Measurements from ENCODE around the gene CD19.
"Not testable (repeated sequence)": the region's sequence is repeated elsewhere in the genome, so short reads cannot be mapped to it uniquely, and the experiment has no call there.

The CD19 gene

GRCh38 chr16:28931801-28932225 lies at the start of gene CD19:
Gene CD19, plus strand, starts transcription at chr16:28931971. Its CDS starts 30 bp downstream, at chr16:28932001.
- DNase-seq, result no peak

DNA sequence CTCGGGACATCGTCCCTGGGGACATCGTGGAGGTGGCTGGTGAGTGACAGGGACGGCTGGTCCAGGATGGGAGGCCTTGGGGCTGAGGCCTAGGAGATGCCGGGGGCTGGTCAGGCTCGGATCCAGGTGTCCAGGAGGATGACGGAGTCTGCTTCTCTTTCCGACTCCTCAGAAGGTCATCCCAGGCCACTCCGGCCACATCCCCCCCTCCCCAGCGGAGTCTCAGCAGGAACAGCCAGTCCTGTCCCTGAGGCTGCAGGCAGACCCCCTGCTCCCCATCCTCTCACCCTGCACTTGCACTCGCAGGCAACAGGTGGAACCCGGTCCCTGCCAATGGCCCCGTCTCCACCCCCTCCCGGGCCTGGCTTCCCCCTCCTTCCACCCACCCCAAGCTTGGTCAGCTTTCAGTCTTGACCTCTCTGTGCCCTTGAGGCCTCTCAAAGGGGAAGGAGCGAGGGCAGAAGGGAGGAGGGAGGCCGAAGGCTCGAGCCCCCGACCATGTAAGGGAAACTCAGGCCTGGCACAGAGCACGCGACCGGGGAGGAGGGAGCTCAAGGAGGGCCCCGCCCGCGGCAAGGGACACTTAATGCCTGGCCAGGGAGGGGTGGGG lies 49.1 kb upstream of the CD19 start:
- peak; percentile 14 for DNase-seq

DNA sequence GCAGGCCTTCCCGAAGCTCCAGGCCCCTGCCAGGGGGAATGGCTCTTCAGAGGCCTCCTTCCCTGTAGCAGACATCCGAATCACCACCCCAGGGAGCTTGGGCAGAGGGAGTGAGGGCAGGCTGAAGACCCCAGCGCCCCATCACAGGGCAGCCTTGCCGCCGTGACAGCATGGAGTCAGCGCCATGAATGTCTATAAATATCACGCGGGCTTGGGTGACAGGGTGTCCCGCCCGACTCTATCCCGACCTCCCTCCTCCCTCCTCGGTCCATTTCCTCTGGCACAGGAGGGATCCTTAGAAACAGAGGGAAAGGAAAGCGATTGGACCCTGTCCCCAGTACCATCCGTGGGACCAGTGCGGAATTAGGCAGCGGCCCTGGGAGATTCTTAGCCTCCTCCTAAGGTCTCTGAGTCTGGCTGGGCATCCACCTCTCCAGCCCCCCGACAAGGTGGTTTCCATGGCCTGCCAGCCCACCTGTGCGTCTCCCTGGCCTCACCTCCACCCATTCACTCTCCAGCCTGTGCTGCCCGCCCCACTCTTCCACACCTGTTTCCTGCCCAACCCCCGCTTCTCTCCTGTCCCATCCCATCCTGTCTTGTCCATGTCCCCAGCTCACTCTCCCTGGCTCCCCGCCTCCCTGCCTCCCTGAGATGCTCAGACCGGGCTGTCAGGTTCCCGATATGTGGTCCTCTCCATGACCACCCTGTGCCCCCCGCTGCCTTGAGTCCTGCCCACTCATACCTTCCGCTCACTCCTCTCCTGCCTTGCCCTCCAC lies 48.4 kb upstream of the CD19 start:
- DNase-seq, result no peak

- DNase-seq, result no peak
Measured at GRCh38 chr16:28884045-28884444, 47.7 kb upstream of the CD19 start.

DNA sequence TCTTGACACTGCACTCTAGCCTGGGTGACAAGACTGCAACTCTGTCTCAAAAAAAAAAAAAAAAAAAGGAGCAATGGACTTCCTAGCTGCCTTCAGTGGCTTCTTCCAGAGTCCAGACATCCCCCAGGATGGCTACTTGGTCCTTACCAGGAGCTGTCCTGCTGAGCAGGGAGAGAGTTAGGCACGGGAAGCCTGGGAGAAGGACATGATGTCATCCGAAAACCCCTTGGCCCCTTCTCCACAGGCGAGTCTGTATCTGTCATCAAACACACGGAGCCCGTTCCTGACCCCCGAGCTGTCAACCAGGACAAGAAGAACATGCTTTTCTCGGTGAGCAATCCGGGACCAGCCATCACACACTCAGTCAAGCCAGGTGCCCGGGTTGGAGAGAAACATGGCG lies 44.8 kb upstream of the CD19 start:
- DNase-seq, result no peak

DNA sequence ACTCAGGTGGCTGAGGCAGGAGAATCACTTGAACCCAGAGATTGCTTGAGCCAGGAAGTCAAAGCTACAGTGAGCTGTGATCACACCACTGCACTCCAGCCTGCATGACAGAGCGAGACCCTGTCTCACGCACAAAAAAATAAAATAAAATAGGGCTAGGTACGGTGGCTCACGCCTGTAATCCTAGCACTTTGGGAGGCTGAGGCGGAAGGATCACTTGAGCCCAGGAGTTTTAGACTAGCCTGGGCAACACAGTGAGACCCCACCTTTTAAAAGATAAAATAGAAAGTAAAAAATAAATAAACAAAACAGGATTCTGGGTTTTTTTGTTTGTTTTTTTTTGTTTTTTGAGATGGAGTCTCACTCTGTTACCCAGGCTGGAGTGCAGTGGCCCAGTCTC lies 41.4 kb upstream of the CD19 start:
- DNase-seq, result not testable (repeated sequence)

DNA sequence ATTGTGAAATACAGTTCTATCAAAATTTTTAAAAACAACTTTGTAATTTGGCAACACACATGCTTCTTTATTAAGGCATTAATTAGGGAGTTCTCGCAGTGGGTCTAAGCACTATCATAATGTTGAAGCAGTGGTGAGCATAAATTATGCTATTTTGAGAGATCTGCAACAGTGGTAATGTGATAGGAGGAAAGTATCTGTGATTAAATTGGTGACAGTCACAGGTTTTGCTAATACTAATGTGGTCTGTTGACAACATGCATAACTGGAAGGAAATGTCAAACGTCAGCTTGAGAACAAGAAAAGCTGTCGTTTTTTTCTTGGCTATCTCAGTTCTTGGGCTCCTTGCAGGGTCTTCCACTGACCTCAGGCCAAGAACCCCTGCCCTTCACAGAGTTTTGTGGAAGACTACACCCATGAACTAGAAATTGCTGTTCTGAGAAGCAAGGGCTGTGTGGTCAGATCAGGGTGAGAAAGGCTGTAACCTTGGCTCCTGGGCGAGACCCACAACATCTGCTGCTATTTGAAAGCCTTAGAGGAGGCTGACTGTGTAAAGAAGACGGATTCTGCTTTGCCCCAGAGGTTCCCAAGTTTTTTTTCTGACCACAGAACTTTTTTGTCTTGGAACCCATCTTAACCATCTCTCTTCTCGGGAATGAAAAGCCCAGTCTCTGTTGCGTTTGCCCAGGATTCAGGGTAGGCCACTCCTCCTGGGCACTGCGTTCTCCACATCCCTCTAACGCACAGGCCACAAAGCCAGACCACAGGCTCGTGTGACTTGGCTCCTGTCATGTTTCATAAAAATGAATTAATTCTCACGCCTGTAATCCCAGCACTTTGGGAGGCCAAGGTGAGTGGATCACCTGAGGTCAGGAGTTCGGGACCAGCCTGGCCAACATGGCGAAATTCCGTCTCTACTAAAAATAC lies 39.5 kb upstream of the CD19 start:
- DNase-seq, result no peak

GRCh38 chr16:28893291-28893690 lies 38.5 kb upstream of the CD19 start:
- no peak for DNase-seq

- no peak for DNase-seq
Measured at GRCh38 chr16:28895609-28896008, 36.2 kb upstream of the CD19 start.

DNA sequence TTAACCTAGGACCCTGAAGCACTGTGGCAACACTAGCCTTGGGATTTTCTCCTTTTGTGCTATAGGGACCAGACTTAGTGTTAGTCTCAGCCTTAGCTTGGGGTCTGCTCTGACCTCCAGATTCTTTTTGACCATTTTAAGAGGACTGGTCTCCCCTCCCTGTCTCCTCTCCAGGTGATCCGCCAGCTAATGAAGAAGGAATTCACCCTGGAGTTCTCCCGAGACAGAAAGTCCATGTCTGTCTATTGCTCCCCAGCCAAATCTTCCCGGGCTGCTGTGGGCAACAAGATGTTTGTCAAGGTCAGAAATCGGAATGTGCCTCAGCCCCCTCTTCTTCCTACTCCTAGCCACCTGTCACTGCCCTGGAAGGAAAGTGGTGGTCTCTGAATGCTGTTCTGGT lies 33.9 kb upstream of the CD19 start:
- no peak for DNase-seq

GRCh38 chr16:28898266-28898665 lies 33.5 kb upstream of the CD19 start:
- no peak for DNase-seq

DNA sequence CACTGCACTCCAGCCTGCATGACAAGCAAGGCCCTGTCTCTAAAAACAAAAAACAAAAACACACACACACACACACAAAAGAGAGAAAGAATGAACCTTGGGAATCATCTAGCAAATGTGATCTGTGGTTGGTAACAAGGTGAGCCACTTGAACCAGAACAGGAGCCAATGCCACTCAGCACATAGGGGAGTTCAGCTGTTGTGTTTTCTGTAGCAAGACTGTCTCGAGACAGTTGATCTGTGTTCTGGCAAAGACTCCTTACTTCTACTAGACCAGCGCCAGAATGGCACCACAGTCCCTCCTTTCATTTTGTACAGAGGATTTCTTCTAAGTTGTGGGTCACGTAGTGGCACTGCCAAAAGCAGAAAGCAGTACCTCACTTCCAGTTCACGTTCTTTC lies 32.8 kb upstream of the CD19 start:
- no peak for DNase-seq

DNA sequence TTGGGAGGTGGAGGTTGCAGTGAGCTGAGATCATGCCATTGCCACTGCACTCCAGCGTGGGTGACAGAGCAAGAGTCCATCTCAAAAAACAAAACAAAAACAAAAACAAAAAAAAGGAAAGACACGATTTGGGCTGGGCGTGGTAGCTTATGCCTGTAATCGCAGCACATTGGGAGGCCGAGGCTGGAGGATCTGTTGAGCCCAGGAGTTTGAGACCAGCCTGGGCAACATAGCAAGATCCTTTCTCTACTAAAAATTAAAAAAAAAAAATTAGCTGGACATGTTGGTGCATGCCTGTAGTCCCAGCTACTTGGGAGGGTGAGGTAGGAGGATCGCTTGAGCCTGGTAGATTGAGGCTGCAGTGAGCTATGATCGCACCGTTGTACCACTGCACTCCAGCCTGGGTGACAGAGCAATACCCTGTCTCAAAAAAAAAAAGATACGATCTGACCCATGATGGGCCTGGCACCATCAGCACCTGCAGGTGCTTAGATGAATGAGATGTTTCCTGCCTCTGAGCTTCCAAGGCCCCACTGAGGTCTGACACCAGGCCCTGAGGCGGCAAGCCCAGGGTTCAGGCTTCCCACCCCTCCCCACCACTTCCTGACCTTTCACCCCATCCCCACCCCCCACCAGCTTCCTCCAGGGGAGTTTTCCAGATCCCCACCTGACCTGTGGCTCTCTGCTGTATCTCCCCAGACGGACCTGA lies 31.7 kb upstream of the CD19 start:
- DNase-seq, result no peak

GRCh38 chr16:28900601-28901000 lies 31.2 kb upstream of the CD19 start:
- no peak for DNase-seq

DNA sequence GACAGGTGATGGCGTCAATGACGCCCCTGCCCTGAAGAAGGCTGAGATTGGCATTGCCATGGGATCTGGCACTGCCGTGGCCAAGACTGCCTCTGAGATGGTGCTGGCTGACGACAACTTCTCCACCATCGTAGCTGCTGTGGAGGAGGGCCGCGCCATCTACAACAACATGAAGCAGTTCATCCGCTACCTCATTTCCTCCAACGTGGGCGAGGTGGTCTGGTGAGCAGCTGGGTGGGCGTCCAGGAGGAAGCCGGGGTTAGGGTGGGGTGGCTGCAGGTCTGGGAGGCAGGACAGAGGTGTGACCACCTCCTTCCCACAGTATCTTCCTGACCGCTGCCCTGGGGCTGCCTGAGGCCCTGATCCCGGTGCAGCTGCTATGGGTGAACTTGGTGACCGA lies 29.9 kb upstream of the CD19 start:
- no peak for DNase-seq

DNA sequence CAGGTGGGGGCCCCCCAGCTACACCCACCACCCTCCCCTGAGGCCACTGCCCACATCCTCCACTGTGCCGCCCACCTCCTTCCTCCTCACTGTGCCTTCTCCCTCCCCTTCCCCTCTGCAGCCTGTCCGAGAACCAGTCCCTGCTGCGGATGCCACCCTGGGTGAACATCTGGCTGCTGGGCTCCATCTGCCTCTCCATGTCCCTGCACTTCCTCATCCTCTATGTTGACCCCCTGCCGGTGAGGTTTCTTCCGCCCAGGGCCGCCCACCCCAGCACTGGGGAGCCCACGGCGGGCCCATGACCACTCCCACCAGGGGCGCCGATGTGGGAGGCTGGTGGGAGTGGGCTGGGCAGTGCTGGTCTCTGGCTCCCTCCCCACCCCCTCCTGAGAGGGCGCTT lies 28.9 kb upstream of the CD19 start:
- no peak for DNase-seq

DNA sequence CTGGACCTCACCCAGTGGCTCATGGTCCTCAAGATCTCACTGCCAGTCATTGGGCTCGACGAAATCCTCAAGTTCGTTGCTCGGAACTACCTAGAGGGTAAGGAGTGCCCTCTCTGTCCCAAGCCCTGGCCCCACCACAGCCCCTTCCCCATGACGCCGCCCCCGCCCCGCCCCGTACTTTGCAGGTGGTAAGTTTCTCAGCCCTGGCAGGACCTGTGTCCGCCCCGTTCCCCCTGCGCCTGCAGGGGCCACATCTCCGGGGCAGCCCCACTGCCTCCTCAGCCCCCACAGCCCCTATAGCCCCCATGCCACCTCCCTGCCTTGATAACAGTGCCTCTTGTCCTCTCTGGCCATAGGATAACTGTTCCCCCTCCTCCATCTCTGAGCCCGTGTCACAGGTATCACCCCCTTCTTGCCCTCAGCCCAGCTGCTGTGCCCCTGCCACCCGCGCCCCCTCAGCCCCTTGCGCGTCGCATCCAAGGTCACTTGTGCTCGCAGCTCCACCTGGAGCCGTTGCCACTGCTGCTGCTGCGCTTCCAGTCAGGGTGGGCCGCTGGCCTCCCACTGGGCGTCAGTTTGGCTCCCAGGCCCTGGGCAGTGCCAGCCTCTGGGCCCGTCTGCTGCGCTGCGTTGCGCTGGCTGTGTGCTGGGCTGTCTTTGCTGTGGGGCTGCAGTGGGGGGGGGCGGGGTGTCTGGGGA lies 28.3 kb upstream of the CD19 start:
- DNase-seq, result no peak

DNA sequence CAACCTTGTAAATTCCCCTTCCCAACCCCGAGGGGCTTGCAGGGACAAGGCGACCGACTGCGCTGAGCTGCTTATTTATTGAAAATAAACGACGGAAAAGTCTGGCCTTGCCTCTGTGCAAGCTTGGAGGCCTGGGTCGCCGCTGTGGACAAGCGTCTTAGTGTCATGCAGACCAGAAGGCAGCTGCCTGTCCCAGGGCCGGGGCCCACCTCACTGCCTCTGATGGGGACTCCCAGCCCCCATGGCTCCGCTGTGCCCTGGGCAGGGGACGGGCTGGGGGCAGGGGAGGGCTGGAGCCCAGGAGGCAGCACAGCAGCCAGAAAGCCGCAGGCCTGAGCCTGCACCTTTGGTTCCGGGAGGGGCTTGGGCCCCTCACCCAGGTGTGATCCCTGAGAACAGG lies 27.4 kb upstream of the CD19 start:
- DNase-seq, result no peak

- no peak for DNase-seq
Measured at GRCh38 chr16:28904828-28905227, 26.9 kb upstream of the CD19 start.

GRCh38 chr16:28905229-28905754 lies 26.5 kb upstream of the CD19 start:
- DNase-seq, result peak; percentile 25

DNA sequence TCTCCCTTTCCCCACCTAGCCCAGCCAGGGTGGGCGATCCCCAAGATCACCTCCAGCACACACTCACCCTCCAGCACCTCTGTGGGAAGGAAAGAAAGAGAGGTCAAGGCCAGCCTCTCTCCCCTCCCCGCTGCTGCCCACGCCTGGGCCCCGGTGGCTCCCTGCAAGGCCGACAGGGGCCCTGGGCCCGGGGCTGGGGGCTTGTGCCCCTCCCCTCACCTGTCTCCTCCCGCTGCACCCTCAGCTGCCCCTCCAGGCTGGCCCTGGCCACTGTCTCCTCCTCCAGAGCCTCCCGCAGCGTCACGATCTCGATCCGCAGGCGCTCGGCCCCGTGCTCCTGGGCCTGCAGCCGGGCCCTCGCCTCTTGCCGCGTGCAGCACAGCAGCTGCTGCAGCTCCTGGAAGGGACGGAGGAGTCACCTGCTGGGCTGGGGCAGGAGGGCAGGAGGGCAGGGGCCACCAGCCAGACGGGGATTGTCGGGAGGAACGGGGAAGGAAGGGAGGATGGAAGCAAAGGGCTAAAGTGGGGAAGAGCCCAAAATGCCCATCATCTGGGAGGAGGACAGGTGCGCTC lies 25.9 kb upstream of the CD19 start:
- DNase-seq, result no peak
